SU-DHL-6 (cell line): ENCODE results near the gene SUN3.
A peak's percentile ranks its signal among the peaks of the same experiment; 100 is the strongest.

Experiments
- H2AFZ ChIP-seq: fragments of 200-600 bp; sonication (generic); 2 replicates; pipeline ENCODE4 v1.6.1; 2014; ENCODE audit warnings: low read depth, mild to moderate bottlenecking, moderate library complexity, mixed read lengths, antibody characterized with exemption, low read length; ENCODE audit not compliant: severe bottlenecking
- H3F3A ChIP-seq: fragments of 200-600 bp; shearing (Covaris generic); 2 replicates; pipeline ENCODE4 v1.6.0; 2016; ENCODE audit warnings: antibody characterized with exemption, mild to moderate bottlenecking; ENCODE audit not compliant: insufficient read depth
- H3K27ac ChIP-seq: fragments of 200-600 bp; sonication (generic); 2 replicates; pipeline ENCODE4 v1.5.1; 2016; ENCODE audit warnings: low read depth, mild to moderate bottlenecking, low read length, moderate library complexity, mixed read lengths
- H3K27me3 ChIP-seq: fragments of 200-600 bp; sonication (generic), shearing (Covaris generic); 2 replicates; pipeline ENCODE4 v1.6.0; 2014; ENCODE audit warnings: mild to moderate bottlenecking, low read length
- H3K36me3 ChIP-seq: fragments of 200-600 bp; sonication (generic); 2 replicates; pipeline ENCODE4 v1.6.1; 2014; ENCODE audit warnings: mild to moderate bottlenecking, low read length, mixed read lengths
- H3K4me2 ChIP-seq: fragments of 300-600, 200-600 bp; shearing (Covaris generic), sonication (generic); 2 replicates; pipeline ENCODE4 v1.6.0; 2014; ENCODE audit warnings: low read length, low read depth, mild to moderate bottlenecking; ENCODE audit not compliant: poor library complexity, severe bottlenecking
- H3K4me3 ChIP-seq: fragments of 200-600 bp; sonication (generic); 2 replicates; pipeline ENCODE4 v1.5.1; 2014; ENCODE audit warnings: antibody characterized with exemption, low read length, mild to moderate bottlenecking, mixed read lengths; ENCODE audit not compliant: insufficient read depth, poor library complexity, severe bottlenecking
- H3K79me2 ChIP-seq: fragments of 200-600 bp; sonication (generic); 2 replicates; pipeline ENCODE4 v1.6.1; 2014; ENCODE audit warnings: mild to moderate bottlenecking, low read length, moderate library complexity; ENCODE audit not compliant: insufficient read depth
- H3K9ac ChIP-seq: fragments of 200-600 bp; sonication (generic); 2 replicates; pipeline ENCODE4 v1.7.0; 2014; ENCODE audit warnings: mild to moderate bottlenecking, low read length
- H3K9me2 ChIP-seq: fragments of 200-600 bp; sonication (generic); replicated peaks from 2 replicates; pipeline ENCODE4 v1.6.1; 2014; ENCODE audit warnings: low read length; ENCODE audit not compliant: insufficient read depth
- H3K9me3 ChIP-seq: fragments of 200-600 bp; sonication (generic); 2 replicates; pipeline ENCODE4 v1.6.1; 2014; ENCODE audit warnings: low read length, mixed read lengths; ENCODE audit not compliant: insufficient read depth
- H4K20me1 ChIP-seq: fragments of 200-600 bp; sonication (generic); 2 replicates; pipeline ENCODE4 v1.6.1; 2014; ENCODE audit warnings: low read depth, mild to moderate bottlenecking, antibody characterized with exemption, low read length, moderate library complexity, mixed read lengths
- CTCF ChIP-seq: fragments of 200-600 bp; sonication (generic); IDR thresholded peaks from one replicate; pipeline ENCODE4 v1.5.1; 2017; ENCODE audit warnings: antibody characterized with exemption, mild to moderate bottlenecking, low read length, moderate library complexity; ENCODE audit not compliant: insufficient read depth, poor library complexity, severe bottlenecking
- EZH2phosphoT487 ChIP-seq: fragments of 200-600 bp; sonication (generic), shearing (Covaris generic); conservative IDR thresholded peaks from 2 replicates; pipeline ENCODE4 v1.6.1; 2018; ENCODE audit warnings: mild to moderate bottlenecking, antibody characterized with exemption, low read length, moderate library complexity, mixed read lengths

SUN3 gene

GRCh38 chr7:47947355-47947749 is 81.6 kb downstream of the SUN3 start:
- Histone ChIP-seq H3K9me3 (no peaks in the 10 kb centered on the region), H3K9me2 (no peaks in the 10 kb centered on the region), H3K27ac (no peak overlapping the region), H3K4me2 (no peak overlapping the region), H2AFZ (no peak overlapping the region), H3K79me2 (no peaks in the 10 kb centered on the region), H3K27me3 (no peaks in the 10 kb centered on the region), H3K9ac (no peak overlapping the region), H3F3A (no peaks in the 10 kb centered on the region), H3K36me3 (no peaks in the 10 kb centered on the region), H3K4me3 (no peak overlapping the region), H4K20me1 (no peaks in the 10 kb centered on the region)
- TF ChIP-seq CTCF: no peak
- TF ChIP-seq EZH2phosphoT487: no peak

GRCh38 chr7:47946581-47947354 is 82.1 kb downstream of the SUN3 start:
- no peak overlapping the region for H3K27ac ChIP-seq

DNA sequence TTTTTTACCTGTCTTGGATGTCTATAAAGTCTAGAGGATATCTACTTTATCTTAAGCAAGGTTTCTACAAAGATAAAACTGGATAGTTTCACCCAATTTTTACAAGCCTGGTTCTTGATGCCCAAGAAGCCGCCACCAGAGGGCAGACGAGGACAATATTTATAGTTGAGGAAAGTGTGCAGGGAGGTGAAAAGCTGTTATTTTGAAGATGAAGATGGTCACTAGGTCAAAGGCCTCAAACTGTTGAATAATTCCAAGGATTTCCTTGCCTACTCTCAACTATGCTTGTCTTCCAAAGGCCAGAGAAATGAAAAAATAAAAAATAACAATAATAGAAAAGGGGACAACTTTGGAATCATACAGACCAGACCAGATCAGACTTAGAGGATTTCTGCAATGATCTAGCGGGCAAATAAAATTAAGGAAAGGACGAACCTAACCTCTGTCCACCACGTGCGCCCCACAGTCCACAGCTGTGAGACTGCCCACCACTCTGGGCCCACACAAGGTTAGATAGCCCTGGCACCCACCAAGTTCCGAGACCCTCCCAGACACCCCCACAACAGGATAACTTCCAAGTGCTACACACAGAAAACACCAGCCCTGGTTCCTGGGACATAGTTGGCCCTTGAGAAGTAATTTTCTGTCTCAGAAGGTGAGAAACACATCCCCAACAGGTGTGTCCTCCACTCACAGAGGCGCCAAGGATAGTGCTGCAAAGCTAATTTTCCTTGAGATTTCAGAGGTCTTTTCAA is 83.5 kb downstream of the SUN3 start:
- no peak overlapping the region for H3K9ac ChIP-seq
- H4K20me1 ChIP-seq: no peaks in the 10 kb centered on the region
- no peak overlapping the region for H3K4me3 ChIP-seq
- H3F3A ChIP-seq: no peaks in the 10 kb centered on the region
- H3K27me3 ChIP-seq: no peaks in the 10 kb centered on the region
- TF ChIP-seq CTCF: peak; percentile 98
- TF ChIP-seq EZH2phosphoT487: no peak
- H3K79me2 ChIP-seq: no peaks in the 10 kb centered on the region
- H2AFZ ChIP-seq: no peak overlapping the region
- H3K27ac ChIP-seq: no peak overlapping the region
- no peaks in the 10 kb centered on the region for H3K9me3 ChIP-seq
- H3K9me2 ChIP-seq: no peaks in the 10 kb centered on the region
- no peaks in the 10 kb centered on the region for H3K36me3 ChIP-seq
- no peak overlapping the region for H3K4me2 ChIP-seq

More at GRCh38 chr7:47946581-47947354, 82.1 kb downstream of the SUN3 start:
- H3K9me2 ChIP-seq: no peaks in the 10 kb centered on the region
- no peaks in the 10 kb centered on the region for H3F3A ChIP-seq
- TF ChIP-seq EZH2phosphoT487 (no peak), CTCF (no peak)
- no peak overlapping the region for H3K9ac ChIP-seq
- H3K27me3 ChIP-seq: no peaks in the 10 kb centered on the region
- no peak overlapping the region for H2AFZ ChIP-seq
- no peak overlapping the region for H3K4me2 ChIP-seq
- H3K9me3 ChIP-seq: no peaks in the 10 kb centered on the region
- H3K36me3 ChIP-seq: no peaks in the 10 kb centered on the region
- H3K79me2 ChIP-seq: no peaks in the 10 kb centered on the region
- H3K4me3 ChIP-seq: no peak overlapping the region
- H4K20me1 ChIP-seq: no peaks in the 10 kb centered on the region
